ENCODE measurements around the gene ISG20.

The ISG20 gene

DNA sequence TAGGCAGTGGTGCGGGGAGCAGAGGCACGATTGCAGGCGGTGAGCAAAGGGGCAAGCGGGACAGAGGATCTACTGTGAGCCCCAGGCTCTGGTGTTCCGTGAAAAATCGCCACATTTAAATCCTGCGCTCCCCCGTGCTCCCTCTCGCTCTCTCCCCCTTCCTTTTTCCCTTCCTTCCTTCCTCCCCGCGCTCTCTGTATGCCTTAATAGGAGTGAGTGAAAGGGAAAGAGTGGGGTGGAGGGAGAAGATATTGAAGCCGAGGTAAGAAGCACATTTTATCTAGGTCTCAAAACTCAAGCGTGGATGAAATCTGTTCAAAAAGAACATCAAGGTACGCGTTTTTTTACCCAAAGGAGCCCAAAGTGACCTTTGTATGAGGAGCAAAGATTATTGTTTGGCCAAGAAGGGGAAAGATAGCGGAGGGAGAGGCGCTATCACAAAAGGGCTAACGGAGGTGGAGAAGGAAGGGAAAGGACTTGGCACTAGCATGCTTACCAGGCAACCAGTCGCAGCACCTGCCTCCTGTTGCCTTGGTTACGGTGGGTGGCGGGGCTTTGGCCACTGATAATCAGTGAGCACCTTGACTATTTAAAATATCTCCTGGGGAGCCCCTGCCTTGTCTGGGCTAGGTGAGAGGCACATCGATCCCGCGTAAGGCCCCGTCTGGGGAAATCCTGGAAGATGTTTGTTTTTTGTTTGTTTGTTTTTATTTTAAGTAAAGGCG is 32.6 kb upstream of the ISG20 start:
- in situ Hi-C loops (cut with HindIII; ENCODE audit: low sequenced_read_pairs): no loop called here
- no peak overlapping the region for H3K4me3 ChIP-seq (ENCODE audit: low read depth, low read length)
- DNase-seq (ENCODE audit: low read depth): no peak
- TF ChIP-seq, protein P1, sequence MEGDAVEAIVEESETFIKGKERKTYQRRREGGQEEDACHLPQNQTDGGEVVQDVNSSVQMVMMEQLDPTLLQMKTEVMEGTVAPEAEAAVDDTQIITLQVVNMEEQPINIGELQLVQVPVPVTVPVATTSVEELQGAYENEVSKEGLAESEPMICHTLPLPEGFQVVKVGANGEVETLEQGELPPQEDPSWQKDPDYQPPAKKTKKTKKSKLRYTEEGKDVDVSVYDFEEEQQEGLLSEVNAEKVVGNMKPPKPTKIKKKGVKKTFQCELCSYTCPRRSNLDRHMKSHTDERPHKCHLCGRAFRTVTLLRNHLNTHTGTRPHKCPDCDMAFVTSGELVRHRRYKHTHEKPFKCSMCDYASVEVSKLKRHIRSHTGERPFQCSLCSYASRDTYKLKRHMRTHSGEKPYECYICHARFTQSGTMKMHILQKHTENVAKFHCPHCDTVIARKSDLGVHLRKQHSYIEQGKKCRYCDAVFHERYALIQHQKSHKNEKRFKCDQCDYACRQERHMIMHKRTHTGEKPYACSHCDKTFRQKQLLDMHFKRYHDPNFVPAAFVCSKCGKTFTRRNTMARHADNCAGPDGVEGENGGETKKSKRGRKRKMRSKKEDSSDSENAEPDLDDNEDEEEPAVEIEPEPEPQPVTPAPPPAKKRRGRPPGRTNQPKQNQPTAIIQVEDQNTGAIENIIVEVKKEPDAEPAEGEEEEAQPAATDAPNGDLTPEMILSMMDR (IDR thresholded peaks at IDR 0.05; ENCODE audit: low read depth, low read length, missing control alignments): no peak

- DNase-seq (ENCODE audit: low read depth): no peak
- in situ Hi-C loops (cut with HindIII; ENCODE audit: low sequenced_read_pairs): no loop called here
- TF ChIP-seq, protein P1 (IDR thresholded peaks at IDR 0.05; ENCODE audit: low read depth, low read length, missing control alignments): no peak
- H3K4me3 ChIP-seq (ENCODE audit: low read depth, low read length): no peak overlapping the region
Observed at GRCh38 chr15:88607951-88608350, 30.9 kb upstream of the ISG20 start.

GRCh38 chr15:88608607-88609181 is 30.1 kb upstream of the ISG20 start:
- in situ Hi-C loops (cut with HindIII; ENCODE audit: low sequenced_read_pairs): no loop called here
- TF ChIP-seq, protein P1 (IDR thresholded peaks at IDR 0.05; ENCODE audit: low read depth, low read length, missing control alignments): no peak
- no peak for DNase-seq (ENCODE audit: low read depth)
- H3K4me3 ChIP-seq (ENCODE audit: low read depth, low read length): no peak overlapping the region

DNA sequence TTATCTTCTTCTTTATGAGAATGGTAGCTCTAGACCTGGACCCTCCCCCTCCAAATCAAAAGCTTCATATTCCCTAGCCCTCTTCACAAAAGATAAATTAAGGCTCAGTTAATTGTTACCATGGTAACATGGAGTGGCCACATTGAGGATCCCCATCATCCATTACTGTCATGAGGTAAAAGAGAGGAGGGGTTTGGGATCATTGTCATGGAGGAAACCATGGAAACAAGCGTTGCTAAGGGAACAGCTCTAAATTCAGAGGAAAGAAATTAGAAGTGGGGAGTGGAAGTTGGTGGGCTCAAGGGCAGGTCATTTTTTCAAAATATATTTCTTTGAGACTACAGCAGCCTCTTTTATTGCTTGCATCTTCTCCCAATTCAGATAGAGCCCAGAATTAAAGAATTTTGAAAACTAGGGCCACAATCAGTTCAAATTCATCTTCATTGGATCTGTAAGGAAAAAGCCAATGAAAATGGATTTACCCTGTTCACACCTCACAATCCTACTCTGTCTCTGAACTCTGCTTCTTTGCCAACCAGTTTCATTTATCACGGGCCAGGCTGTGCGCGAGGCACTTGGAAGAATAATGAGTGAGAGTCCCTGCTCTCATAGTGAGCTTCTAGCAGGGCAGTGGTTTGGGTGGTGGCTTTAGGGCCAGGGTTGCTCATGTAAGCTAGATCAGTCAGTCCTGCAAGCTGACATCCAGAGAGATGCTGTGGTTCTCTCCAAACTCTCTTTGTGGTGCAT is 29.3 kb upstream of the ISG20 start:
- TF ChIP-seq, protein P1 (IDR thresholded peaks at IDR 0.05; ENCODE audit: low read depth, low read length, missing control alignments): no peak
- in situ Hi-C loops (cut with HindIII; ENCODE audit: low sequenced_read_pairs): no loop called here

DNA sequence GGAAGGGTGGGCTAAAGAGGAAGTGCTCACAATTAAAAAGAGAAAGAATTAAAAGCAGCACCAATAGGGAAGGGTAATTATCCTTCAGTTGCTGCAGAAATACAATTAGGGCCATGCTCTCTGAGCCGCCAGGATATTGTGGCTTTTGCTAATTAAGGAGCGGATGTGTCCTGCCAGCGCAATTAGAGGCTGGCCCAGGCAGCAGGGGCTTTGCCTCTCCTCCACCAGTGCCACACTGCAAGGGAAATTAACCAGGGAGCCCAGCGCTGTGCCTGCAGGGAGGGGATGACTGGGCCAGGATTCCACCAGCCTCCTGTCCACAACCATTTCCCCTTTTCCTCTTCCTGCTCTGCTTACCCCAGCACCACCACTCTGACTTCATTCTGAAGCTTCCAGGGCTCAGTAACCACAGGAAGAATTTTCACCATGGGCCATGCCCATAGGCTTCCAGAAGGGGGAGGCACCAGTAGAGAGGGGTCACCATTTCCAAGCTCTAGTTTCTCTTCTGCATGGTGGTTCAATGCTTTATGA is 28.1 kb upstream of the ISG20 start:
- DNase-seq (ENCODE audit: low read depth): no peak
- H3K4me3 ChIP-seq (ENCODE audit: low read depth, low read length): no peak overlapping the region
- TF ChIP-seq, protein P1 (IDR thresholded peaks at IDR 0.05; ENCODE audit: low read depth, low read length, missing control alignments): peak; percentile 18
- in situ Hi-C loops (cut with HindIII; ENCODE audit: low sequenced_read_pairs): no loop called here

More for the DNA sequence above, 29.3 kb upstream of the ISG20 start:
- DNase-seq (ENCODE audit: low read depth): no peak
- H3K4me3 ChIP-seq (ENCODE audit: low read depth, low read length): no peak overlapping the region

- in situ Hi-C loops (cut with HindIII; ENCODE audit: low sequenced_read_pairs): no loop called here
- H3K4me3 ChIP-seq (ENCODE audit: low read depth, low read length): no peak overlapping the region
- TF ChIP-seq, protein P1 (IDR thresholded peaks at IDR 0.05; ENCODE audit: low read depth, low read length, missing control alignments): no peak
- DNase-seq (ENCODE audit: low read depth): no peak
Observed at GRCh38 chr15:88612186-88612796, 26.5 kb upstream of the ISG20 start.
